NB4 (cell line): ENCODE data around the gene TMEM72.
A peak's percentile ranks its signal among the peaks of the same experiment; 100 is the strongest.

Experiments
- DNase-seq: peaks from one replicate; pipeline ENCODE4 v3.0.0; 2010; ENCODE audit warnings: low read depth
- H3K4me3 ChIP-seq: one replicate; pipeline ENCODE4 v1.5.1; 2011; ENCODE audit warnings: mild to moderate bottlenecking, low read depth, low read length, moderate library complexity
- CTCF ChIP-seq: IDR thresholded peaks from one replicate; pipeline ENCODE4 v1.5.1; 2012; ENCODE audit warnings: low read depth, low read length
- MYC ChIP-seq: IDR thresholded peaks from 2 replicates; pipeline ENCODE4 v1.6.1; 2011; ENCODE audit warnings: low read depth, low read length
- POLR2A ChIP-seq: IDR thresholded peaks from 2 replicates; pipeline ENCODE4 v1.6.1; 2011; ENCODE audit warnings: mild to moderate bottlenecking; ENCODE audit not compliant: insufficient read length; ENCODE audit errors: extremely low read depth
- TF ChIP-seq, protein P1 (sequence below): IDR thresholded peaks from 2 replicates; pipeline ENCODE4 v1.6.1; 2011; ENCODE audit warnings: low read depth, low read length

Gene TMEM72

DNA sequence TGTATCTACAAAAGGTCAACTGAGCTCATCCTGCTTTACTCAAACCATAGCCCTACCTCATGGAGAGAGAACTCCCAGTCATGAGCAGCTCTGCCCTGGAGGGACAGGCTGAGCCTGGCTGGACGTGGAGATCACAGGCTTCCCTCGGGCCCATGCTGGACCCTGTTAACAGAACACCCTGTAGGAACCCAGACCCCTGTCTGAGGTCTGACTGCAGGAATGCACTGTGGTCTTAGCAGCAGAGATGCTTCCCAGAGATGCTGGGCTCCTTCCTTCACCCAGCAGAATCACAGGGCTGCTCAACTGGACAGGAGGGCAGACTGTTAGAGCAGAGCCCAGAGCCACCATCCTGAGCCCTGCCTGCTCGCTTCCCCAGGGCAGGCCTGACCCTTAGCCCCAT lies 814 bp downstream of the TMEM72 start:
- TF ChIP-seq, protein P1, sequence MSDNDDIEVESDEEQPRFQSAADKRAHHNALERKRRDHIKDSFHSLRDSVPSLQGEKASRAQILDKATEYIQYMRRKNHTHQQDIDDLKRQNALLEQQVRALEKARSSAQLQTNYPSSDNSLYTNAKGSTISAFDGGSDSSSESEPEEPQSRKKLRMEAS: no peak
- no peak for TF ChIP-seq POLR2A
- TF ChIP-seq CTCF: no peak
- no peak for TF ChIP-seq MYC
- H3K4me3 ChIP-seq: no peak overlapping the region
- no peak for DNase-seq

- no peak for TF ChIP-seq POLR2A
- TF ChIP-seq CTCF: no peak
- TF ChIP-seq, protein P1: peak; percentile 93
- peak; percentile 90 for TF ChIP-seq MYC
- peak overlapping the region; percentile 19 for H3K4me3 ChIP-seq
- peak; percentile 97 for DNase-seq
Measured at GRCh38 chr10:44913350-44914081, 2.4 kb downstream of the TMEM72 start.

DNA sequence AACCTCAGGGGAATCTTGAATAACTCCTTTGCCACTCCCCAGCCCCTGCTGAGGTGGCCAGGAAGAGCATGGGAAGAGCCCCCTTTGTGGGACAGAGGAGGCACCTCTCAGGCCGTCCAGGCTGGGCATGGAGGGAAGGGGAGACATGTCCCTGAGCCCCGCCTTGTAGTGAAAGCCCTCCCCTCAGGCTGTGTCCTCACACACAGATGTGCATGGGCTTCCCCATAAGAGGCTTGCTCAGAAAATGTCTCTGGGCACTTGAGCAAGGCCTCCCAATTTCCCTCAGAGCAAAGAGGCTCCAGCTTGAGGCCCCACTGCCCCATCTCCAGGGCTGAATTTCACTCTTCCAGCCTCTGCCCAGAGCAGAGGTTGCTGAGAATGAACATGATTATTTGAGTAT lies 3.8 kb downstream of the TMEM72 start:
- no peak overlapping the region for H3K4me3 ChIP-seq
- DNase-seq: peak; percentile 65
- TF ChIP-seq CTCF (no peak), POLR2A (no peak), MYC (no peak)
- TF ChIP-seq, protein P1: no peak

- TF ChIP-seq CTCF (no peak), MYC (no peak), POLR2A (no peak)
- TF ChIP-seq, protein P1: no peak
- no peak for DNase-seq
- H3K4me3 ChIP-seq: no peak overlapping the region
Measured at GRCh38 chr10:44916429-44916828, 5.3 kb downstream of the TMEM72 start.

GRCh38 chr10:44917848-44918247 lies 6.7 kb downstream of the TMEM72 start:
- TF ChIP-seq, protein P1: no peak
- TF ChIP-seq MYC (no peak), POLR2A (no peak), CTCF (no peak)

More at GRCh38 chr10:44917848-44918247, 6.7 kb downstream of the TMEM72 start:
- no peak overlapping the region for H3K4me3 ChIP-seq
- DNase-seq: no peak
